AG09309 (cell line): ENCODE results near the gene KLHL29.

Experiments used
- DNase-seq: peaks from one replicate; pipeline ENCODE4 v3.0.0-alpha.2; 2010; ENCODE audit warnings: low read depth
- H3K4me3 ChIP-seq: 2 replicates; pipeline ENCODE4 v1.5.1; 2011; ENCODE audit warnings: mild to moderate bottlenecking, low read depth, low read length, moderate library complexity; ENCODE audit not compliant: control insufficient read depth
- TF ChIP-seq, protein P1 (sequence below): IDR thresholded peaks from 2 replicates; pipeline ENCODE4 v1.5.1; 2011; ENCODE audit warnings: mild to moderate bottlenecking, low read depth, low read length, inconsistent platforms; ENCODE audit not compliant: insufficient read depth, control insufficient read depth; ENCODE audit errors: missing control alignments

The KLHL29 gene

DNA sequence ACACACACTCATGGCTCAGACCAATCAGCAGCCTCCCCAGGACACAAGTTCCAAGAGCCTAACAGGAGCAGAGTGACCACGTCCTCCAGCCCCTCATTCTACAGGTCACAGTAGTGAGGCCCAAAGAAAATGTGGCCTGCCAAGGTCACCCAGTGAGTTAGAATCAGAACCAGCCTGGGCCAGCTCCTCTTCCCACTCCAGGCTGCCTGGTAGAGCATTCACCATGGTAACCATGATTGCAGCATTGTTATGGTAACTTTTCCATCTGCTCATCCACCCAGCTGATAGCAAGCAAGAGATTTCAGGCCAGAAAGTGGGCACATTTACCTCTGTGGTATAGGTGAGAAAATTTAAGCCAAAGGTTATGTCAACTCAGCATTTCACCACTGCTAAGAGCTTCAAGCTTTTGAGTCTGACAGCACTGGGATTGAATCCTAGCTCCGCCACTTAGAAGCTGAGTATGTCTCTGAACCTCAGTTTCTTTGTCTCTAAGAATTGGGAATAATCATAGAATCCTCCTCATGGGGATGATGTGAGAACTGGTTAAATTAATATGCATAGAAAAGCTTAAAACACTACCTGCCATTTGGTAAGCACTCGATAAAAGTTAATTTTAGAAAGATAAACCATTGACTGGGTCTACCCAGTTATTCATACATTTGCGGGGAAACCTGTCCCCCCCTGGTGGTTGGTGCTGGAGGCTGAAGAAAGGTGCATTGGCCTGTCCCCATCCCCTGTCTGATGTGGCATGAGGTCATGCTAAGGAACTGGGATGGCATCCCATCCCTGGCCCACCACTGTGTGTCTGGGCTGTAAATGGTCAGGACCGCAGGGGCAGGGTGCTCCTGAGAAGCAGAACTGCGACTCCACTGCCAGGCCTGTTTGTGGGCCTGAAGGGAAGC is 181.5 kb downstream of the KLHL29 start:
- H3K4me3 ChIP-seq, result no peak overlapping the region
- DNase-seq, result no peak
- TF ChIP-seq, protein P1, sequence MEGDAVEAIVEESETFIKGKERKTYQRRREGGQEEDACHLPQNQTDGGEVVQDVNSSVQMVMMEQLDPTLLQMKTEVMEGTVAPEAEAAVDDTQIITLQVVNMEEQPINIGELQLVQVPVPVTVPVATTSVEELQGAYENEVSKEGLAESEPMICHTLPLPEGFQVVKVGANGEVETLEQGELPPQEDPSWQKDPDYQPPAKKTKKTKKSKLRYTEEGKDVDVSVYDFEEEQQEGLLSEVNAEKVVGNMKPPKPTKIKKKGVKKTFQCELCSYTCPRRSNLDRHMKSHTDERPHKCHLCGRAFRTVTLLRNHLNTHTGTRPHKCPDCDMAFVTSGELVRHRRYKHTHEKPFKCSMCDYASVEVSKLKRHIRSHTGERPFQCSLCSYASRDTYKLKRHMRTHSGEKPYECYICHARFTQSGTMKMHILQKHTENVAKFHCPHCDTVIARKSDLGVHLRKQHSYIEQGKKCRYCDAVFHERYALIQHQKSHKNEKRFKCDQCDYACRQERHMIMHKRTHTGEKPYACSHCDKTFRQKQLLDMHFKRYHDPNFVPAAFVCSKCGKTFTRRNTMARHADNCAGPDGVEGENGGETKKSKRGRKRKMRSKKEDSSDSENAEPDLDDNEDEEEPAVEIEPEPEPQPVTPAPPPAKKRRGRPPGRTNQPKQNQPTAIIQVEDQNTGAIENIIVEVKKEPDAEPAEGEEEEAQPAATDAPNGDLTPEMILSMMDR, result peak; percentile 38

DNA sequence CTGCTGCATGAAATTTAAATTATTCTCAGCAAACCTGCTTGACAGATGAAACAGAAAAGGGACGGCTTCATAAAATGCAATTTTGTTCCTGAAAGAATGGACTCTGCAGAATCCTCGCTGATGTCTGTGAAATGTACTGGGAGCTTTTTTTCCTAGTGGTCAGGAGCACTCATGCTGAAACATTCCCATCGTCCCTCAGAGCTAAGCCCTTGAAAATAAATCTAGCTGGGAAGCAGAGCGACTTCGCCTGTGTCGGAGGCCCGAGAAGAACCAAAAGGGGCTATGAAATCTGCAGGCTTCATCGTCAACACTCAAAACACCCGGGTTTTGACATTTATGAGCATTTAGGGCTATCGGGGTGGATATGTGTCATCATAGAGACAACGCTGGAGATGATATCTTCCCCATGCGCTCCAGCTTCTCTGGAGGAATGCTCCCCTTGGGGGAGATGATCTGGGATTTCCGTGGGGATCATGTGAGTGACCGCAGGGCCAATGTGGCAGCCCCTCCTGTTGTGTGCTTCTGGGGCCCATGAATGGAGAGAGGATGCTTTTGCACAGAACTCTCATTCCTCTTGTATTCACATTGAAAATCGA is 182.3 kb downstream of the KLHL29 start:
- no peak for DNase-seq
- TF ChIP-seq, protein P1, result no peak
- H3K4me3 ChIP-seq, result no peak overlapping the region

DNA sequence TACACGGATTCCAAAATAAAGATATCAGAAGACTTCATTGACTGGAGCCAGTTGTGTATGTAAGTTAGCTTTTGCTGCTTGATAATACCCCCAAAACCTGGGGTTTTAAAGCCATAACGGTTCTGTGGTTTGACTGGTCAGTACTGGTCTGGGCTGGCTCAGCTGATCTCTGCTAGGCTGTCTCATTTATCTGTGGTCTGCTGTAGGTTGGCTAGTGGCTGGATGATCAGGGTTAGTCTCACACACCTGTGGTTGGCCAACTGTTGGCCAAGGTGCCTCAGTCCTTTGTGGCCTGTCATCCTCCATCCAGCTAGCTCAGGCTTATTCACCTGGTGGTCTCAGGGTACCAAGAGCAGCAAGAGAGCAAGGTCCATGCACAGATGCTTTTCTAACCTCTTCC is 183.2 kb downstream of the KLHL29 start:
- no peak for DNase-seq
- TF ChIP-seq, protein P1, result no peak
- no peak overlapping the region for H3K4me3 ChIP-seq

DNA sequence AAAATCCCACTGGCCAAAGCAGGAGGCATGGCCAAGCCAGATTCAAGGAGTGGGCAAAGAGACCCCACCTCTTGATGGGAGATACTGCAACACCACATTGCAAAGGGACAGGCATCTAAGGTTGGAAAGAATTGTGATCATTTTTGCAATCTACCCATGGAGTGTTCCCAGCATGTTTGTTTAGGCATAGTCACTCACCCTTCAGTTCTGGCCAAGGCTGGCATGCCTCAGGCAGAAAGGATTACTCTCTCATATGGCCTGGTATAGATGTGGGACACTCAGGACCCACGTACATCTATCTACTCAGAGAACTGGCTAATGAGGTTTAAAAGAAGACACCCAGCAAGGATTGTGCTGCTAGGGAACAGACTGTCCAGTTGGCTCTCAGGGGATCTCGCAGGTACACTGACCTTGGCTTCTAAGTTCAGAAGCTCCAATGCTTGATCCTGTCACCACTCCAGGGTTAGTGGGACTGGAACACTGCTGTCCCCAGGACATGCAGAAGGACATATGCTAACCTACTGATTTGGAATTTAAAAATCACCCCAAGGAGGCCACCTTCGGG is 183.7 kb downstream of the KLHL29 start:
- no peak overlapping the region for H3K4me3 ChIP-seq
- TF ChIP-seq, protein P1, result no peak
- no peak for DNase-seq

DNA sequence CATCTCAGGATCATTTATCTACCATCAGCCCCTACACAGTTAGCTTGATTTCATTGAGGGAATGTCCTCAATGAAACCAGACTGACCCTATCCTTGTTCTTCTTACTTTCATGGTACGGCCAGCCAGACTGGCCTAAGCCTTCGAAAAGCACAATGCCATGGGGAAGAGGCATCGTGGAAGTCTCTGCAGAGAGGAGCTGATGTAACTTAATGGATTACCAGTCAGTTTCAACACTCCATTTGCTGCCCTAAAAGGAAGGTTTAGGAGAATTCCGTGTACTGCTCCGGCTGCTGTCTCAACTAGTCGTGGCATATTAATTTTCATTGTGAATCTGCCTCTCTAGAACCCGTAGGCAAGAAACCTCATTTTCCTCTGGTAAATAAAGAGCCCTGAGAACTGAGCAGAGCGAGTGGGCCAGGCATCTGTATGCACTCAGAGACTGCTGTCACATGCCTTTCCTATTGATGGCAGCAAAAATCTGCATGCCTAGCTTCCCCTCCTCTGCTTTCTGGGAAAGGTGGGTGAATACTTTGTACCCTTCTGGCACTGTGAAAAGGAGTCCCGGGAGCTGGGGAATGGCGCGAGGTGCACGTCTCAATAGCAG is 184.9 kb downstream of the KLHL29 start:
- H3K4me3 ChIP-seq, result no peak overlapping the region
- DNase-seq, result no peak
- TF ChIP-seq, protein P1, result no peak

DNA sequence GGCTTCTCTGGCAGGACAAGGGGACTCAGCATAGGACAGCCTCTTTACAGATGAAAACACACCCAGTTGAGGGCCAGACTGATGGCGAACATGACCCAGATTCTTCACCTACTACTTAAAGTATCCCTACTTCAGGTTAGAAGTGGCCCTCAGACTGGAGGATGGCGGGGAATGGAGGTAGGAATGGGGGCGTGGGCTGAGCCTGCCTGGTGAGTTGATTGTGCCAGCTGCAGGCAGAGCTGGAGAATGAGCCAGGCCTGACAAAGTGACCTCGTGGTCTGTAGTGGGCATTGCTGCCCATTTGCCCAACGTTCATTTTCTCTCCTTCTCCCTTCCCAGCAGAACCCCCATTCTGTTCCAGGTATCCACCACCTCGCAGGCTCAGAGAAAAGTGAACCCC is 186.1 kb downstream of the KLHL29 start:
- DNase-seq, result no peak
- no peak overlapping the region for H3K4me3 ChIP-seq
- TF ChIP-seq, protein P1, result no peak
